ENCODE data around the gene FANCE. TPM values are rescaled to one million over a fixed set of nuclear protein-coding genes. Genes with fewer than 3 reads are reported as not detected.

FANCE gene
- total RNA-seq, 1 experiment from 2014 or later: 13.3 TPM

DNA sequence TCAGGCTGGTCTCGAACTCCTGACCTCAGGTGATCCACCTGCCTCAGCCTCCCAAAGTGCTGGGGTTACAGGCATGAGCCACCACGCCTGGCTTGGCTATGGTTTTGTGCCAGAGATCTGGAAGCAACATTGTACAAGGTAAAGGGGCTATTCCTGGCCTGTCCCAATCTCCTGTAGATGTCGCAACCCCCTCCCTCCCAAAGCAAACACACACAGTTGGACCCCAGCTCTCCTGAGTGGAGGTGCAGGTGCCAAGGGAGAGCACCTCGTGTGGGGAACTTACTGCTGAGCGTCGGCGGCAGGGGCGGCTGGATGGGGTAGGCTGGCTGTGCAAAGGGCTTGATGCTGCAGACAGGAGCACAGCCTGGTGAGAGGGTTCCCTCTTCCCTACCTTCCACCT, 24.9 kb downstream of the FANCE start:
- intact Hi-C loops (cut with micrococcal nuclease): no loop called here
- Mint-ChIP-seq H3K4me3 (ENCODE audit: unreplicated experiment) (no peak overlapping the region), H3K9me3 (ENCODE audit: unreplicated experiment) (no peaks in the 10 kb centered on the region), H3K4me1 (ENCODE audit: insufficient read depth, unreplicated experiment) (no peaks in the 10 kb centered on the region), H3K36me3 (ENCODE audit: insufficient read depth, unreplicated experiment) (peaks cover 44% of the 10 kb centered on the region), H3K27me3 (ENCODE audit: insufficient read depth, unreplicated experiment) (no peaks in the 10 kb centered on the region), H3K27ac (ENCODE audit: low read depth, unreplicated experiment) (no peak overlapping the region)
- ChIA-PET CTCF (interaction anchor here (0.6 to 0.7 kb wide), 2 partner anchors 9 to 113 kb away, joined by 3 to 4 read pairs; partner anchors contain the start of gene RPL10A), POLR2A (interaction anchor here (0.6 to 1.6 kb wide), 4 partner anchors 8 to 144 kb away, joined by 3 to 7 read pairs (median 4); partner anchors contain the start of gene RPL10A)
- TF ChIP-seq, protein P1, sequence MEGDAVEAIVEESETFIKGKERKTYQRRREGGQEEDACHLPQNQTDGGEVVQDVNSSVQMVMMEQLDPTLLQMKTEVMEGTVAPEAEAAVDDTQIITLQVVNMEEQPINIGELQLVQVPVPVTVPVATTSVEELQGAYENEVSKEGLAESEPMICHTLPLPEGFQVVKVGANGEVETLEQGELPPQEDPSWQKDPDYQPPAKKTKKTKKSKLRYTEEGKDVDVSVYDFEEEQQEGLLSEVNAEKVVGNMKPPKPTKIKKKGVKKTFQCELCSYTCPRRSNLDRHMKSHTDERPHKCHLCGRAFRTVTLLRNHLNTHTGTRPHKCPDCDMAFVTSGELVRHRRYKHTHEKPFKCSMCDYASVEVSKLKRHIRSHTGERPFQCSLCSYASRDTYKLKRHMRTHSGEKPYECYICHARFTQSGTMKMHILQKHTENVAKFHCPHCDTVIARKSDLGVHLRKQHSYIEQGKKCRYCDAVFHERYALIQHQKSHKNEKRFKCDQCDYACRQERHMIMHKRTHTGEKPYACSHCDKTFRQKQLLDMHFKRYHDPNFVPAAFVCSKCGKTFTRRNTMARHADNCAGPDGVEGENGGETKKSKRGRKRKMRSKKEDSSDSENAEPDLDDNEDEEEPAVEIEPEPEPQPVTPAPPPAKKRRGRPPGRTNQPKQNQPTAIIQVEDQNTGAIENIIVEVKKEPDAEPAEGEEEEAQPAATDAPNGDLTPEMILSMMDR (IDR thresholded peaks at IDR 0.05; ENCODE audit: unreplicated experiment): no peak
- no peak for DNase-seq (ENCODE audit: unreplicated experiment)
- BruUV-seq (replicated peaks): no TSS peak

DNA sequence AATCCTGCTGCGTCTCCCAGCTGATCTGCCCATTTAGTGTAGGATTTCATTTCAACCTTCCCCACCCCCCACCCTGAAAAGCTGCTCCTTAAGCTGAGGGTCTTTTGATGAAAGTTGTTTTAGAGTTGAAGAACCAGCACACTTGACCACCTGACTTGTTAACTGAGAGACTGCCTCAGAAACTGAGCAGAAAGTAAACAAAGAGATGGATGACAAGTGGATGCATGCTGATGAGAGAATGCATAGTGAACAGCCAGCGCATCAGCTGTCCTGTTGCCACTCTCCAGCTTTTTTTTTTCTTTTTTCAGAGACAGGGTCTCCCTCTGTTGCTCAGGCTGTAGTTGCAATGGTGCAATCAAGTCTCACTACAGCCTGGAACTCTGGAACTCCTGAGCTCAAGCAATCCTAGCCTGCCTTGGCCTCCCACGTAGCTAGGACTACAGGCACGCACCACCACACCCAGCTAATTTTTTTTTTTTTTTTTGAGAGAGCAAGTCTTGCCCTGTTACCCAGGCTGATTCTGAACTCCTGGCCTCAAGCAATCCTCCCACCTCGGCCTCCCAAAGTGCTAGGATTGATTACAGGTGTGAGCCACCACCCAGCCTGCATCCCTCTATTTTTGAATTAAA, 25.5 kb downstream of the FANCE start:
- Mint-ChIP-seq H3K4me1 (ENCODE audit: insufficient read depth, unreplicated experiment) (no peaks in the 10 kb centered on the region), H3K36me3 (ENCODE audit: insufficient read depth, unreplicated experiment) (peaks cover 37% of the 10 kb centered on the region), H3K27me3 (ENCODE audit: insufficient read depth, unreplicated experiment) (no peaks in the 10 kb centered on the region), H3K9me3 (ENCODE audit: unreplicated experiment) (no peaks in the 10 kb centered on the region), H3K27ac (ENCODE audit: low read depth, unreplicated experiment) (no peak overlapping the region), H3K4me3 (ENCODE audit: unreplicated experiment) (no peak overlapping the region)
- TF ChIP-seq, protein P1 (IDR thresholded peaks at IDR 0.05; ENCODE audit: unreplicated experiment): no peak
- intact Hi-C loops (cut with micrococcal nuclease): no loop called here
- POLR2A ChIA-PET: interaction anchor here (0.7 to 1.6 kb wide), 2 partner anchors 9 to 20 kb away, joined by 4 to 7 read pairs; partner anchors contain the start of gene RPL10A
- CTCF ChIA-PET: interaction anchor here (0.6 to 0.7 kb wide), 2 partner anchors 10 to 24 kb away, joined by 4 read pairs; partner anchors contain the start of gene RPL10A
- no peak for DNase-seq (ENCODE audit: unreplicated experiment)
- no TSS peak for BruUV-seq (replicated peaks)

DNA sequence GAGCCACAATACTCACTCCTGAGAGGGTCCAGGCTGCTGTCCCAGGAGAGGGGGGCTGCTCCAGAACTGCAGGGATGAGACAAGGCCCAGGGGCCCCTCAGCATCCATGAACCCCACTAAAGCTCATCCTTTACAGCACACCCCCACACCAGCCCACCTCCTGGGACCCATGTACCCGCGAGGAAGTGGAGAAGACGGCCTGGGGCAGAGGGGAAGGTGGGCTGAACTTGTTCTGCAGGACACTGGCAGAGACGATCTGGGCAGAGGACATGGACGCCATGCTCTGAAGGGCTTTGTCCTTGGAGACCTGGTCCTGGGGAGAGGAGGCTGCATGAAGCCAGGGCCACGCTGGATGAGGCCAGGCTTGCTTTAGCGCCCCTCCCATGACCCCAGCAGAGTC, 26.1 kb downstream of the FANCE start:
- intact Hi-C loops (cut with micrococcal nuclease): no loop called here
- Mint-ChIP-seq H3K4me3 (ENCODE audit: unreplicated experiment) (no peak overlapping the region), H3K27me3 (ENCODE audit: insufficient read depth, unreplicated experiment) (no peaks in the 10 kb centered on the region), H3K4me1 (ENCODE audit: insufficient read depth, unreplicated experiment) (no peaks in the 10 kb centered on the region), H3K9me3 (ENCODE audit: unreplicated experiment) (no peaks in the 10 kb centered on the region), H3K36me3 (ENCODE audit: insufficient read depth, unreplicated experiment) (peaks cover 32% of the 10 kb centered on the region), H3K27ac (ENCODE audit: low read depth, unreplicated experiment) (no peak overlapping the region)
- BruUV-seq (replicated peaks): no TSS peak
- CTCF ChIA-PET: interaction anchor here (0.5 kb wide), 1 partner anchor 25 kb away, joined by 4 read pairs; no protein-coding TSS in a partner anchor
- no peak for DNase-seq (ENCODE audit: unreplicated experiment)
- POLR2A ChIA-PET: interaction anchor here (1.6 kb wide), 1 partner anchor 10 kb away, joined by 7 read pairs; the partner anchor contains the start of gene RPL10A
- TF ChIP-seq, protein P1 (IDR thresholded peaks at IDR 0.05; ENCODE audit: unreplicated experiment): no peak

DNA sequence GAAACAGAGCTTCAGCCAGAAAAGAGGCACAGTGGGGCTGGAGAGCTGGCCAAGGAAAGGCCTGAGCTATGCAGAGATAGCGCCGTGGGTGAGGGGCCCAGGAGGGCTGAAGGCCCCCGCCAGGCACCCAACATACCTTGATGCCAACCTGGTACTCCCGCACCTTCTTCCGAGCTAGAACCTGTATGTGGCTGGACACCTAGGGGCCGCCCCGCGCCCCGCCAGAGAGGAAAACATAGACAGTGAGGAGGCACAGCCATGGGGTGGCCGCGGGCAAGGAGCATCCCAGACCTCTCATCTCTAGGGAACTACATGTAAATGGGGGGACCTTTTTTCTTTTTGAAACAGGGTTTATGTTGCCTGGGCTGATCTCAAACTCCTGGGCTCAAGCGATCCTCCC, 28.0 kb downstream of the FANCE start:
- H3K4me3 Mint-ChIP-seq (ENCODE audit: unreplicated experiment): no peak overlapping the region
- peaks cover 16% of the 10 kb centered on the region for H3K36me3 Mint-ChIP-seq (ENCODE audit: insufficient read depth, unreplicated experiment)
- no peak overlapping the region for H3K27ac Mint-ChIP-seq (ENCODE audit: low read depth, unreplicated experiment)
- TF ChIP-seq, protein P1 (IDR thresholded peaks at IDR 0.05; ENCODE audit: unreplicated experiment): no peak
- ChIA-PET POLR2A (interaction anchor here (1.0 to 1.7 kb wide), 2 partner anchors 9 to 12 kb away, joined by 3 to 5 read pairs; partner anchors contain the start of gene RPL10A), CTCF (interaction anchor here (0.6 to 2.3 kb wide), 5 partner anchors 9 to 256 kb away, joined by 3 to 6 read pairs (median 4); partner anchors contain the start of gene ARMC12)
- no peaks in the 10 kb centered on the region for H3K9me3 Mint-ChIP-seq (ENCODE audit: unreplicated experiment)
- no peak for DNase-seq (ENCODE audit: unreplicated experiment)
- intact Hi-C loops (cut with micrococcal nuclease): no loop called here
- peaks cover 8% of the 10 kb centered on the region for H3K4me1 Mint-ChIP-seq (ENCODE audit: insufficient read depth, unreplicated experiment)
- no TSS peak for BruUV-seq (replicated peaks)
- H3K27me3 Mint-ChIP-seq (ENCODE audit: insufficient read depth, unreplicated experiment): no peaks in the 10 kb centered on the region
